Stimulated activated CD4-positive, alpha-beta T cell treated with anti-CD3 and anti-CD28 coated beads, Interleukin-1b, Interleukin-23, amount 100 ng/mL, for 1 hour (primary cell): ENCODE data around the gene PCDHGB5.

Source experiments
- DNase-seq, 2 donors: peaks; one replicate each; pipeline ENCODE4 v3.0.0-alpha.2; 2020; ENCODE audit warnings: low read depth in 2 of 2

The PCDHGB5 gene

GRCh38 chr5:141440341-141440740 lies 42.6 kb downstream of the PCDHGB5 start:
- DNase-seq = no peak

- no peak for DNase-seq
Observed at GRCh38 chr5:141441571-141442170, 43.9 kb downstream of the PCDHGB5 start.
